Measurements from ENCODE around the gene ARHGAP4. TPM values are rescaled to one million over a fixed set of nuclear protein-coding genes. Genes with fewer than 3 reads are reported as not detected.

Gene ARHGAP4
- total RNA-seq: 2.9 and 5.9 TPM in 2 replicates

GRCh38 chrX:153925739-153926551, at the start of gene ARHGAP4:
Gene ARHGAP4 (minus strand): TSS chrX:153926264. CDS start chrX:153926202, 62 bp downstream.

GRCh38 chrX:153972368-153973126, 46.5 kb upstream of the ARHGAP4 start, which contains the start of gene TMEM187:
Gene TMEM187 (plus strand): TSS chrX:153972754. CDS start chrX:153982063, 9,309 bp downstream.

GRCh38 chrX:153971450-153972367, 45.6 kb upstream of the ARHGAP4 start, which contains the start of gene HCFC1:
Gene HCFC1 (minus strand): TSS chrX:153971818. CDS start chrX:153970840, 978 bp downstream.

GRCh38 chrX:153944140-153944799, 18.2 kb upstream of the ARHGAP4 start, which contains the start of gene RENBP:
Gene RENBP (minus strand): TSS chrX:153944643. CDS start chrX:153944610, 33 bp downstream.

GRCh38 chrX:153934762-153935325, 8.8 kb upstream of the ARHGAP4 start, which contains the start of gene NAA10:
Gene NAA10 (minus strand): TSS chrX:153935037. CDS start chrX:153934904, 133 bp downstream.

GRCh38 chrX:153903991-153904957, 21.8 kb downstream of the ARHGAP4 start, which contains the start of gene AVPR2:
Gene AVPR2 (plus strand): TSS chrX:153904673. CDS start chrX:153905146, 473 bp downstream.

GRCh38 chrX:153885968-153886903, 39.8 kb downstream of the ARHGAP4 start, which contains the start of gene L1CAM:
Gene L1CAM (minus strand): TSS chrX:153886173. CDS start chrX:153875836, 10,337 bp downstream.

Other genes with a start within 250 kb of the ARHGAP4 start
- 2.7 and 4.0 TPM in 2 replicates for gene SLC6A8, start 238.3 kb downstream of the ARHGAP4 start, total RNA-seq
- 90.3 and 146 TPM in 2 replicates for gene BCAP31, start 201.9 kb downstream of the ARHGAP4 start, total RNA-seq
- gene ABCD1, start 201.4 kb downstream of the ARHGAP4 start, total RNA-seq: 11.0 and 12.4 TPM in 2 replicates
- gene PLXNB3, start 162.0 kb downstream of the ARHGAP4 start, total RNA-seq: 0.39 and 2.3 TPM in 2 replicates
- gene SRPK3, start 145.2 kb downstream of the ARHGAP4 start, total RNA-seq: under 0.01 and 1.1 TPM in 2 replicates
- 43.2 and 78.4 TPM in 2 replicates for gene IDH3G, start 131.9 kb downstream of the ARHGAP4 start, total RNA-seq
- gene SSR4, start 131.6 kb downstream of the ARHGAP4 start, total RNA-seq: 157 and 199 TPM in 2 replicates
- 0.39 TPM in 1 of 2 replicates, not detected in the other for gene PDZD4, start 95.7 kb downstream of the ARHGAP4 start, total RNA-seq
- gene L1CAM, start 40.1 kb downstream of the ARHGAP4 start, total RNA-seq: 0.22 and 0.39 TPM in 2 replicates
- gene AVPR2, start 21.6 kb downstream of the ARHGAP4 start, total RNA-seq: not detected in 2 replicates
- 32.6 and 69.1 TPM in 2 replicates for gene NAA10, start 8.8 kb upstream of the ARHGAP4 start, total RNA-seq
- gene RENBP, start 18.4 kb upstream of the ARHGAP4 start, total RNA-seq: under 0.01 and 0.11 TPM in 2 replicates
- 21.6 and 43.1 TPM in 2 replicates for gene HCFC1, start 45.6 kb upstream of the ARHGAP4 start, total RNA-seq
- gene TMEM187, start 46.5 kb upstream of the ARHGAP4 start, total RNA-seq: 9.0 and 9.4 TPM in 2 replicates
- gene IRAK1, start 93.6 kb upstream of the ARHGAP4 start, total RNA-seq: 29.4 and 86.4 TPM in 2 replicates
- gene MECP2, start 171.5 kb upstream of the ARHGAP4 start, total RNA-seq: 21.0 and 23.6 TPM in 2 replicates
- not detected in 2 replicates for gene OPN1LW, start 218.0 kb upstream of the ARHGAP4 start, total RNA-seq